SK-N-SH (cell line): ENCODE data around the gene FBXO2.

Source experiments
- CTCF ChIP-seq: fragments of 200-600 bp; sonication (generic); IDR thresholded peaks from 2 replicates; pipeline ENCODE4 v1.6.1; 2017; ENCODE audit warnings: antibody characterized with exemption, mild to moderate bottlenecking, moderate library complexity
- EP300 ChIP-seq, 2 experiments: IDR thresholded peaks; 2 replicates each; pipeline versions ENCODE4 v1.4.0 to v1.6.1; 2012; ENCODE audit warnings: borderline replicate concordance in 1 of 2, low read depth in 1 of 2, low read length in 1 of 2
- EZH2phosphoT487 ChIP-seq: fragments of 200-600 bp; sonication (generic); IDR thresholded peaks from 2 replicates; pipeline ENCODE4 v1.6.1; 2017; ENCODE audit warnings: low read depth, mixed run types, mild to moderate bottlenecking, antibody characterized with exemption, moderate library complexity, borderline replicate concordance
- GABPA ChIP-seq: IDR thresholded peaks from 2 replicates; pipeline ENCODE4 v1.4.0; 2012; ENCODE audit warnings: low read depth, mild to moderate bottlenecking
- JUND ChIP-seq: IDR thresholded peaks from 2 replicates; pipeline ENCODE4 v1.4.0; 2012
- PBX3 ChIP-seq: IDR thresholded peaks from 2 replicates; pipeline ENCODE4; 2012
- POLR2AphosphoS5 ChIP-seq: IDR thresholded peaks from 2 replicates; pipeline ENCODE4 v1.6.1; 2012; ENCODE audit warnings: low read depth, low read length
- RCOR1 ChIP-seq: fragments of 150-350 bp; IDR thresholded peaks from 2 replicates; pipeline ENCODE4 v1.6.1; 2017; ENCODE audit warnings: antibody characterized with exemption, low read length
- REST ChIP-seq: IDR thresholded peaks from 2 replicates; pipeline ENCODE4 v1.6.1; 2012; ENCODE audit warnings: mild to moderate bottlenecking, low read depth, low read length, moderate library complexity
- SIN3A ChIP-seq: IDR thresholded peaks from 2 replicates; pipeline ENCODE4 v1.6.1; 2012; ENCODE audit warnings: low read depth, mild to moderate bottlenecking, low read length, moderate library complexity, borderline replicate concordance
- TAF1 ChIP-seq: IDR thresholded peaks from 2 replicates; pipeline ENCODE4 v1.6.1; 2012; ENCODE audit warnings: low read depth, mild to moderate bottlenecking, low read length, moderate library complexity, borderline replicate concordance
- TEAD4 ChIP-seq: IDR thresholded peaks from 2 replicates; pipeline ENCODE4 v1.4.0; 2012; ENCODE audit warnings: mild to moderate bottlenecking, borderline replicate concordance; ENCODE audit not compliant: insufficient read depth
- USF1 ChIP-seq: IDR thresholded peaks from 2 replicates; pipeline ENCODE4 v1.4.0; 2012; ENCODE audit warnings: low read depth, borderline replicate concordance

GRCh38 chr1:11602424-11602823 is 51.8 kb downstream of the FBXO2 start:
- TF ChIP-seq JUND (no peak), TAF1 (no peak), CTCF (no peak), EP300 (IDR thresholded peaks at IDR 0.05; ENCODE audit: borderline replicate concordance in 1 of 2, low read depth in 1 of 2, low read length in 1 of 2) (no peak), REST (no peak), POLR2AphosphoS5 (no peak), USF1 (no peak), SIN3A (no peak), EZH2phosphoT487 (no peak), PBX3 (no peak), TEAD4 (no peak), GABPA (no peak), RCOR1 (no peak)
